Activated CD8-positive, alpha-beta T cell treated with anti-CD3 and anti-CD28 coated beads for 36 hours (primary cell): ENCODE data around the gene PIK3C2B. TPM values are rescaled to one million over a fixed set of nuclear protein-coding genes. Genes with fewer than 3 reads are reported as not detected.
A peak's percentile ranks its signal among the peaks of the same experiment; 100 is the strongest.

Experiments
- ATAC-seq: fragments of 200-7000 bp; cut with Tn5 transposase; one replicate; pipeline ENCODE4 v1.10.0; 2021; ENCODE audit warnings: mild to moderate bottlenecking, moderate library complexity
- CTCF ChIA-PET: fragments of 350-600 bp; sonication (Branson Sonifier 250); formaldehyde crosslinking; loops from one replicate; lab custom pipeline; 2021; ENCODE audit warnings: antibody characterized with exemption; lab: Charles Lee
- POLR2A ChIA-PET: fragments of 350-600 bp; sonication (Branson Sonifier 250); formaldehyde crosslinking; loops from one replicate; lab custom pipeline; 2021; ENCODE audit warnings: antibody characterized with exemption; lab: Charles Lee
- DNase-seq: peaks from one replicate; pipeline ENCODE4 v3.0.0-alpha.2; 2020
- H3K27ac Mint-ChIP-seq: one replicate; pipeline ENCODE4 v1.8.0; 2021; ENCODE audit warnings: mild to moderate bottlenecking, mixed read lengths
- H3K27me3 Mint-ChIP-seq: one replicate; pipeline ENCODE4 v1.8.0; 2021; ENCODE audit warnings: mixed read lengths
- H3K36me3 Mint-ChIP-seq: one replicate; pipeline ENCODE4 v1.8.0; 2021; ENCODE audit warnings: low read depth, mixed read lengths
- H3K4me1 Mint-ChIP-seq: one replicate; pipeline ENCODE4 v1.8.0; 2021; ENCODE audit warnings: low read depth, mixed read lengths
- H3K4me3 Mint-ChIP-seq: one replicate; pipeline ENCODE4 v1.8.0; 2021; ENCODE audit warnings: mild to moderate bottlenecking, moderate library complexity, mixed read lengths
- H3K9me3 Mint-ChIP-seq: one replicate; pipeline ENCODE4 v1.8.0; 2021; ENCODE audit warnings: mixed read lengths
- intact Hi-C: fragments of 100-400 bp; cut with micrococcal nuclease; formaldehyde crosslinking; loops from one replicate; pipeline ENCODE4 v1.10.0; 2022
- total RNA-seq, 2 experiments: library from RNA; stranded (reverse); gene quantifications; one replicate each; pipeline ENCODE4 v1.2.3, GENCODE V29; 2021
- TF ChIP-seq, protein P1 (sequence below): fragments of 200-600 bp; IDR thresholded peaks from one replicate; pipeline ENCODE4 v1.8.0; 2022; ENCODE audit warnings: antibody characterized with exemption, mild to moderate bottlenecking

Gene PIK3C2B
- total RNA-seq, result 10 to 100 TPM; 26.6 to 28.9 TPM

- H3K9me3 Mint-ChIP-seq, result no peaks in the 10 kb centered on the region
- peak within 1 kb of the TSS; percentile 94 for H3K27ac Mint-ChIP-seq
- peaks cover 2% of the 10 kb centered on the region for H3K36me3 Mint-ChIP-seq
- peaks cover 46% of the 10 kb centered on the region for H3K4me1 Mint-ChIP-seq
- no peaks in the 10 kb centered on the region for H3K27me3 Mint-ChIP-seq
- DNase-seq, result peak; percentile 81
- ChIA-PET POLR2A (interaction anchor here (0.6 to 5.1 kb wide), 32 partner anchors 9 to 1198 kb away, joined by 3 to 45 read pairs (median 4); partner anchors contain the start of gene MDM4), CTCF (interaction anchor here (0.7 to 20.8 kb wide), 15 partner anchors 7 to 313 kb away, joined by 4 to 1122 read pairs (median 7); partner anchors contain the start of gene MDM4)
- ATAC-seq, result peak; percentile 80
- peak within 1 kb of the TSS; percentile 88 for H3K4me3 Mint-ChIP-seq
- intact Hi-C loops, result no loop called here
- TF ChIP-seq, protein P1, sequence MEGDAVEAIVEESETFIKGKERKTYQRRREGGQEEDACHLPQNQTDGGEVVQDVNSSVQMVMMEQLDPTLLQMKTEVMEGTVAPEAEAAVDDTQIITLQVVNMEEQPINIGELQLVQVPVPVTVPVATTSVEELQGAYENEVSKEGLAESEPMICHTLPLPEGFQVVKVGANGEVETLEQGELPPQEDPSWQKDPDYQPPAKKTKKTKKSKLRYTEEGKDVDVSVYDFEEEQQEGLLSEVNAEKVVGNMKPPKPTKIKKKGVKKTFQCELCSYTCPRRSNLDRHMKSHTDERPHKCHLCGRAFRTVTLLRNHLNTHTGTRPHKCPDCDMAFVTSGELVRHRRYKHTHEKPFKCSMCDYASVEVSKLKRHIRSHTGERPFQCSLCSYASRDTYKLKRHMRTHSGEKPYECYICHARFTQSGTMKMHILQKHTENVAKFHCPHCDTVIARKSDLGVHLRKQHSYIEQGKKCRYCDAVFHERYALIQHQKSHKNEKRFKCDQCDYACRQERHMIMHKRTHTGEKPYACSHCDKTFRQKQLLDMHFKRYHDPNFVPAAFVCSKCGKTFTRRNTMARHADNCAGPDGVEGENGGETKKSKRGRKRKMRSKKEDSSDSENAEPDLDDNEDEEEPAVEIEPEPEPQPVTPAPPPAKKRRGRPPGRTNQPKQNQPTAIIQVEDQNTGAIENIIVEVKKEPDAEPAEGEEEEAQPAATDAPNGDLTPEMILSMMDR, result peak; percentile 58
Observed at GRCh38 chr1:204494281-204495077, at the start of gene PIK3C2B. Gene PIK3C2B (minus strand): TSS chr1:204494805. CDS start chr1:204469802, 25,003 bp downstream.

- CTCF ChIA-PET, result interaction anchor here (0.9 to 1.9 kb wide), 6 partner anchors 21 to 263 kb away, joined by 3 to 14 read pairs (median 5); no protein-coding TSS in a partner anchor
- ATAC-seq (peak; percentile 94), DNase-seq (no peak)
- POLR2A ChIA-PET, result interaction anchor here (0.6 to 2.0 kb wide), 4 partner anchors 13 to 83 kb away, joined by 3 to 7 read pairs (median 5); no protein-coding TSS in a partner anchor
- Mint-ChIP-seq H3K4me3 (no peak overlapping the region), H3K36me3 (peaks cover 84% of the 10 kb centered on the region), H3K27ac (peak overlapping the region; percentile 59), H3K27me3 (no peaks in the 10 kb centered on the region), H3K9me3 (peaks cover 10% of the 10 kb centered on the region), H3K4me1 (peaks cover 59% of the 10 kb centered on the region)
- intact Hi-C loops, result no loop called here
- TF ChIP-seq, protein P1, result no peak
Observed at GRCh38 chr1:204544321-204544720, 49.7 kb upstream of the PIK3C2B start.

DNA sequence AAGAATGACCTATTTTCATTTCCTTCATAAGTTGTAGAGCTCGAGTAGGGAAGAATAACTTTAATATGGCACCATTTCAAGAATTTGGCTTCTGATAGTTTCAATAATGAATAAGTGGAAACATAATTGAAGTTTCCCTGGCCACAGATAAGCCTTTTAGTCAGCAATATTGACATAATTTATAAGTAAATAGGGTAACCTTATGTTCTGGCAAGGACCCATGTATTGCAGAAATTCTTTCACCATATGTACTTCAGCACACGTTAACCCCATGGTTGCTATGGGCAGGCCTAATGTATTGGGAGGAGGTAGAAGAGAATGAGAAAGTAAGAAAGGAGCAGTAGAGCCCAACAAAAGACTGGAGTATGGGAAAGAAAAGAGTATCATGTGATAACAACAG, 47.0 kb upstream of the PIK3C2B start:
- H3K36me3 Mint-ChIP-seq, result peaks cover 74% of the 10 kb centered on the region
- TF ChIP-seq, protein P1, result no peak
- peaks cover 55% of the 10 kb centered on the region for H3K4me1 Mint-ChIP-seq
- H3K4me3 Mint-ChIP-seq, result no peak overlapping the region
- ChIA-PET POLR2A (interaction anchor here (1.0 to 1.4 kb wide), 4 partner anchors 11 to 25 kb away, joined by 3 read pairs; partner anchors contain the start of gene MDM4), CTCF (interaction anchor here (0.7 to 2.1 kb wide), 5 partner anchors 10 to 266 kb away, joined by 3 to 13 read pairs (median 4); no protein-coding TSS in a partner anchor)
- ATAC-seq (no peak), DNase-seq (no peak)
- intact Hi-C loops, result no loop called here
- peaks cover 10% of the 10 kb centered on the region for H3K9me3 Mint-ChIP-seq
- peak overlapping the region; percentile 27 for H3K27ac Mint-ChIP-seq
- no peaks in the 10 kb centered on the region for H3K27me3 Mint-ChIP-seq

DNA sequence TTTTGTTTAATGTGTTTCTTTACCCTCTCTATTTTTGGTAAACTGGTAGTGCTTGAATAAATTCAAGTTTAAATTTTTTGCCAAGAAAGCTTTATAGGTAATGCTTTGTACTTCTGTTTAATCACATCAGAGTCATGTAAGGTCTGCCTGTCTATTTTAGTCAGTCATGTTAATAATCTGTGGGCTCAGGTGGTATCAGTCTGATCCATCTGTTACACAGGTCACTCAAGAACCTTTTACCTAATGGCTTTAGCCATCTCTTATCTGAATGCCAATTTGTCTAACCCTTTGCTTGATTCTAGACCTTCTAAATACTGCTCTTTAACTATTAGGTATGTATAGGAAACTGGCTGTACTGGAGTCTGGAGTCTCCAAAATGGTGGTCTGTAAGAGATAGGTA, 38.2 kb upstream of the PIK3C2B start:
- Mint-ChIP-seq H3K4me1 (peaks cover 15% of the 10 kb centered on the region), H3K36me3 (peaks cover 58% of the 10 kb centered on the region), H3K27ac (peak overlapping the region; percentile 12), H3K9me3 (no peaks in the 10 kb centered on the region), H3K4me3 (no peak overlapping the region), H3K27me3 (no peaks in the 10 kb centered on the region)
- CTCF ChIA-PET, result interaction anchor here (0.6 to 1.6 kb wide), 4 partner anchors 47 to 663 kb away, joined by 3 to 5 read pairs (median 4); no protein-coding TSS in a partner anchor
- DNase-seq (no peak), ATAC-seq (no peak)
- intact Hi-C loops, result no loop called here
- POLR2A ChIA-PET, result interaction anchor here (1.5 kb wide), 1 partner anchor 17 kb away, joined by 5 read pairs; the partner anchor contains the start of gene MDM4
- TF ChIP-seq, protein P1, result no peak
